ENCODE results near the gene POLE. TPM values are rescaled to one million over a fixed set of nuclear protein-coding genes. Genes with fewer than 3 reads are reported as not detected.

POLE gene
- total and polyA plus RNA-seq, 10 of the 15 experiments (the other 5 are each of a cell fraction or from before 2014, with no cell fraction given) = 2.3 to 103 (median 37.1) TPM

GRCh38 chr12:132660052-132660451, 27.1 kb downstream of the POLE start (continued):
- TF ChIP-seq REST (IDR thresholded peaks at IDR 0.05; ENCODE audit: low read depth, low read length) = no peak
- TF ChIP-seq JUND (IDR thresholded peaks at IDR 0.05; ENCODE audit: low read depth, low read length) = no peak
- no peak for TF ChIP-seq FOXK2 (IDR thresholded peaks at IDR 0.05)
- no peak for TF ChIP-seq IKZF2 (IDR thresholded peaks at IDR 0.05)
- no peak for TF ChIP-seq CREM (IDR thresholded peaks at IDR 0.05; ENCODE audit: low read depth)

- Histone ChIP-seq H3K4me2 (ENCODE audit: control insufficient read depth, insufficient read depth) (no peak overlapping the region), H3K27me3 (replicated peaks in 1 of 2; ENCODE audit: control insufficient read depth in 2 of 2, insufficient read depth in 2 of 2, low read length in 1 of 2) (no peaks in the 10 kb centered on the region), H3K79me2 (ENCODE audit: control insufficient read depth, insufficient read depth, low read length) (no peaks in the 10 kb centered on the region), H2AFZ (ENCODE audit: control insufficient read depth, low read depth, low read length) (no peak overlapping the region), H3K9ac (ENCODE audit: control insufficient read depth, insufficient read depth, low read length) (no peak overlapping the region), H4K20me1 (ENCODE audit: control insufficient read depth, insufficient read depth) (no peaks in the 10 kb centered on the region), H3K27ac (ENCODE audit: control insufficient read depth, insufficient read depth) (no peak overlapping the region), H3K36me3 (ENCODE audit: control insufficient read depth in 2 of 2, insufficient read depth in 2 of 2, low read length in 1 of 2) (peaks cover 29 to 45% of the 10 kb centered on the region in 2 experiments; a peak in 3 of 4 replicates), H3K4me3 (no peak overlapping the region), H3K4me1 (ENCODE audit: control insufficient read depth, insufficient read depth, low read length) (no peaks in the 10 kb centered on the region), H3K9me3 (replicated peaks; ENCODE audit: control insufficient read depth, insufficient read depth, low read length) (no peaks in the 10 kb centered on the region)
- no peak for ATAC-seq
- ChIA-PET RAD21 (ENCODE audit: unreplicated experiment) (no interaction called here), SMC1A (ENCODE audit: uncharacterized antibody, unreplicated experiment) (no interaction called here), POLR2A (no interaction called here), CTCF (no interaction called here)
- intact Hi-C loops (cut with micrococcal nuclease; ENCODE audit: unreplicated experiment) (no loop called here), in situ Hi-C loops (cut with MboI) (no loop called here)
- BruUV-seq (replicated peaks) = no TSS peak
- no peak for DNase-seq (ENCODE audit: low read depth, low spot score)
- no peak for FAIRE-seq
- WGBS (ENCODE audit: insufficient coverage, insufficient replicate concordance, low lambda C conversion rate, missing lambda C conversion rate) = 86% methylated on average over 15 of the region's 16 CpGs
- TF ChIP-seq RELB (IDR thresholded peaks at IDR 0.05; ENCODE audit: low read depth) = no peak
- TF ChIP-seq JUND (IDR thresholded peaks at IDR 0.05; ENCODE audit: low read depth, low read length) = no peak
- no peak for TF ChIP-seq EZH2 (IDR thresholded peaks at IDR 0.05; ENCODE audit: borderline replicate concordance, control insufficient read depth, low read depth, low read length)
- no peak for TF ChIP-seq POLR2AphosphoS2 (IDR thresholded peaks at IDR 0.05; ENCODE audit: low read depth, low read length)
- no peak for TF ChIP-seq SREBF2 (IDR thresholded peaks at IDR 0.05; ENCODE audit: low read length)
- no peak for TF ChIP-seq SP1 (IDR thresholded peaks at IDR 0.05; ENCODE audit: low read depth, low read length)
- no peak for TF ChIP-seq E2F8 (IDR thresholded peaks at IDR 0.05; ENCODE audit: low read depth, partially characterized antibody)
- no peak for TF ChIP-seq STAT1 (conservative IDR thresholded peaks at IDR 0.05)
- TF ChIP-seq HDAC6 (IDR thresholded peaks at IDR 0.05; ENCODE audit: unreplicated experiment) = no peak
- TF ChIP-seq BACH1 (IDR thresholded peaks at IDR 0.05; ENCODE audit: borderline replicate concordance) = no peak
These were observed 28.0 kb downstream of the POLE start for GRCh38 chr12:132659146-132659545.

All from GM12878 (cell line).